Naive thymus-derived CD8-positive, alpha-beta T cell (primary cell): ENCODE data around the gene MFN2. TPM values are rescaled to one million over a fixed set of nuclear protein-coding genes. Genes with fewer than 3 reads are reported as not detected.
A peak's percentile ranks its signal among the peaks of the same experiment; 100 is the strongest.

ENCODE experiments used
- ATAC-seq, 2 donors: fragments of 150-1000 bp; cut with Tn5 transposase in 1 of 2; sonication (Bioruptor Pico), chemical (Tn5 transposase) in 1 of 2; 1 replicate in 1 of 2; 2 replicates in 1 of 2; pipeline ENCODE4 v1.10.0; 2021; ENCODE audit warnings: mild to moderate bottlenecking in 2 of 2, moderate library complexity in 2 of 2
- POLR2A ChIA-PET: fragments of 350-600 bp; sonication (Branson Sonifier 250); formaldehyde crosslinking; loops from one replicate; lab custom pipeline; 2021; ENCODE audit warnings: antibody characterized with exemption; lab: Charles Lee
- DNase-seq, 10 donors: peaks; one replicate each; pipeline versions ENCODE4 v3.0.0 to v3.0.0-alpha.2; 2020 to 2022
- H3K27ac Mint-ChIP-seq, 10 donors: one replicate each; pipeline ENCODE4 v1.8.0; 2020 to 2022; ENCODE audit warnings: mild to moderate bottlenecking in 10 of 10, mixed read lengths in 10 of 10, moderate library complexity in 4 of 10, inconsistent platforms in 1 of 10
- H3K27me3 Mint-ChIP-seq, 5 donors: one replicate each; pipeline ENCODE4 v1.8.0; 2021 to 2022; ENCODE audit warnings: mixed read lengths in 5 of 5
- H3K36me3 Mint-ChIP-seq, 3 donors: one replicate each; pipeline ENCODE4 v1.8.0; 2020 to 2022; ENCODE audit warnings: mixed read lengths in 3 of 3, mild to moderate bottlenecking in 2 of 3, inconsistent platforms in 1 of 3
- H3K4me1 Mint-ChIP-seq, 4 donors: one replicate each; pipeline ENCODE4 v1.8.0; 2021 to 2022; ENCODE audit warnings: mixed read lengths in 4 of 4
- H3K4me3 Mint-ChIP-seq, 10 donors: one replicate each; pipeline ENCODE4 v1.8.0; 2020 to 2022; ENCODE audit warnings: mild to moderate bottlenecking in 10 of 10, mixed read lengths in 10 of 10, moderate library complexity in 6 of 10, inconsistent platforms in 1 of 10
- H3K9me3 Mint-ChIP-seq, 9 donors: one replicate each; pipeline ENCODE4 v1.8.0; 2020 to 2022; ENCODE audit warnings: mixed read lengths in 9 of 9, mild to moderate bottlenecking in 3 of 9, inconsistent platforms in 1 of 9, moderate library complexity in 1 of 9
- polyA plus RNA-seq, 3 donors: library from polyadenylated mRNA; unstranded; fragments of 300-500 nt; fragmentation: Illumina TruSeq; gene quantifications; one replicate each; pipeline ENCODE4 v1.2.3, GENCODE V29; 2021
- total RNA-seq, 8 experiments: library from RNA in 2 of 8; stranded (reverse) in 2 of 8; gene quantifications; one replicate each; pipeline ENCODE4 v1.2.3 and lab custom pipeline; 2021 to 2026

The MFN2 gene
- total and polyA plus RNA-seq, 5 experiments from 2014 or later, result 29.1 to 49.9 (median 38.0) TPM

DNA sequence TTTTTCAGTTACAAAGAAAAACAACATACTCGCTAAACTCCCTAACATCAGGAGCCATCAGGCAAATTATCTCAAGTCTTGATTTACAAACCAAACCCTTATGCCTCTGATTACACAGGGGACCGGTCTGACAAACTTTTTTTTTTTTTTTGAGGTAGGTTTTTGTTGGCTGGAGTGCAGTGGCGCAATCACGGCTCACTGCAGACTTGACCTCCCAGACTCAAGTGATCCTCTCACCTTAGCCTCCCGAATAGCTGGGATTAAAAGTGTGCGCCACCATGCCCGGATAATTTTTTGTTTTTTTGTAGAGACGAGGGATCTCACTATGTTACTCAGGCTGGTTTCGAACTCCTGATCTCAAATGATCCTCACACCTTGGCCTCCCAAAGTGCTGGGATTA, 35.3 kb downstream of the MFN2 start:
- Mint-ChIP-seq H3K9me3 (no peaks in the 10 kb centered on the region), H3K4me1 (peaks cover 6 to 12% (median 10%) of the 10 kb centered on the region in 4 donors), H3K27ac (no peak overlapping the region), H3K27me3 (peaks cover 0 to 2% (median 0%) of the 10 kb centered on the region in 5 donors), H3K4me3 (no peak overlapping the region), H3K36me3 (peaks cover 0 to 25% (median 3%) of the 10 kb centered on the region in 3 donors)
- ATAC-seq, result no peak
- POLR2A ChIA-PET, result interaction anchor here (0.7 kb wide), 1 partner anchor 624 kb away, joined by 3 read pairs; no protein-coding TSS in a partner anchor
- DNase-seq, result peak in 1 of 10 donors; percentile 4

DNA sequence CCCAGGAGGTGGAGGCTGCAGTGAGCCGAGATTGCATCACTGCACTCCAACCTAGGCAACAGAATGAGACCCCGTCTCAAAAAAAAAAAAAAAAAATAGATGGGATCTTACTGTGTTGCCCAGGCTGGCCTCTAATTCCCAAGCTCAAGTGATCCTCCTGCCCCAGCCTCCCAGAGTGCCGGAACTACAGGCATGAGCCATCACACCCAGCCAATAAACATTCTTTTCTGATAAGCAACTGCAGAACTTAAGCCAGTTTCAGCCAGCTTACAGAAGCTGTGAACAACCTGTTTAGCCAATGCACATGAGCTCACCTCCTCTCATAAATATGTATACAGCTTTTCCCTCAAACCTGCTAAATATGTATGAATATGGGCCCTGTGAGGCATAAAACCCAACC, 35.9 kb downstream of the MFN2 start:
- Mint-ChIP-seq H3K9me3 (no peaks in the 10 kb centered on the region), H3K4me1 (peaks cover 6 to 15% (median 10%) of the 10 kb centered on the region in 4 donors), H3K4me3 (no peak overlapping the region), H3K27me3 (peaks cover 0 to 2% (median 0%) of the 10 kb centered on the region in 5 donors), H3K27ac (no peak overlapping the region), H3K36me3 (peaks cover 0 to 18% (median 3%) of the 10 kb centered on the region in 3 donors)
- POLR2A ChIA-PET, result interaction anchor here (1.3 kb wide), 1 partner anchor 108 kb away, joined by 3 read pairs; no protein-coding TSS in a partner anchor
- ATAC-seq, result no peak
- DNase-seq, result peak in 1 of 10 donors; percentile 8

DNA sequence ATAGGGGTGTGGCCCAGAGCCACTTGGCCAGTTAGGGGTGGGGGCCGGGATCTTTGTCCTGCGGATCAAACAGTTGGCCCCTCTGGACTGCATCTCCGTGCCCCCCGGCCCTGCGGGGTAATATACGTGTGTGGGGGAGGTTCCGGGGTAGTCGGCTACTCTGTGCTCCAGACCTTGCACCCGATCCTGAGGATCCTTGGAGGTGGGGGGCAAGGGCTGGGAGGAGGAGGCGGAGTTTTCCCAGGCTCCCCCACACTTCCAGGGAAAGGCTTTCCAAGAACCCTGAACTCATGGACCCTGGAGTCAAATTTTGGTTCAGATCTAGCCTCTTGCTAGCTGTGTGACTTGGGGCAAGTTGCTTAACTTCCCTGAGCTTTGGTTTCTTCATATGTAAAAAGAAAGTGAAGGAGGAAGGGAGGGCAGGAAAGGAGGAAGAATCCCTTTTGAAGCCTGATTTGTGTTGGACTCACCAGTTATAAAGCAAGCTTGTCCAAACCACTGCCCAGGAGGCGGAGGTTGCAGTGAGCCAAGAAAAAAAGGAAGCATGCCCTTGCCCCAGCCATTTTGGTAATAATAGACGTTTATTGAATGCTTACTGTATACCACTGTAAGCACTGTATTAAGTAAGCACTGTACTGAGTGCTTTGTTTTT, 39.7 kb downstream of the MFN2 start:
- Mint-ChIP-seq H3K9me3 (no peaks in the 10 kb centered on the region), H3K4me1 (peaks cover 3 to 26% (median 14%) of the 10 kb centered on the region in 4 donors), H3K27me3 (peaks cover 0 to 2% (median 0%) of the 10 kb centered on the region in 5 donors), H3K27ac (peak overlapping the region in 7 of 10 donors; percentile 46 to 93 (median 56)), H3K4me3 (peak overlapping the region; percentile 76 to 93 (median 87)), H3K36me3 (peaks cover 0 to 21% (median 9%) of the 10 kb centered on the region in 3 donors)
- POLR2A ChIA-PET, result interaction anchor here (0.6 to 3.3 kb wide), 4 partner anchors 11 to 111 kb away, joined by 3 to 34 read pairs (median 10); partner anchors contain the start of gene MFN2
- DNase-seq (peak in 2 of 10 donors; percentile 8 to 10), ATAC-seq (no peak)

DNA sequence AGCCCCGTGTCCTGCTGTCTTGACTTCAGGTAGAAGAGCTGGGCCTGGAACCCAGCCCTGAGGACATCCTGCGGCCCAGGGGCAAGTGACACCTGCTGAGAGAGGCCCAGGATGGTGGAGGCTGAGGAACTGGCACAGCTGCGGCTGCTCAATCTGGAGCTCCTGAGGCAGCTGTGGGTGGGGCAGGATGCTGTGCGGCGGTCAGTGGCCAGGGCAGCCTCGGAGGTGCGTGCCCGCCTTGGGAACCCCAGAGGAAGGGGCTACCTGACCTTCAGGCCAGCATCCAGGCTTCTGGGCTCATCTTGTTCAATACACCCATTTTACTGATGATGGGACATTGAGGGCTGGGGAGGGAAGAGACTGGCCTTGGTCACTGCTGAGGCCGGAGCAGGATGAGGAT, 41.4 kb downstream of the MFN2 start:
- DNase-seq (peak in 1 of 10 donors; percentile 32), ATAC-seq (no peak)
- POLR2A ChIA-PET, result interaction anchor here (0.6 to 1.0 kb wide), 2 partner anchors 93 to 114 kb away, joined by 4 read pairs; no protein-coding TSS in a partner anchor
- H3K27me3 Mint-ChIP-seq, result peaks cover 0 to 2% (median 0%) of the 10 kb centered on the region in 5 donors
- peaks cover 5 to 31% (median 14%) of the 10 kb centered on the region in 4 donors for H3K4me1 Mint-ChIP-seq
- H3K36me3 Mint-ChIP-seq, result peaks cover 0 to 32% (median 15%) of the 10 kb centered on the region in 3 donors
- H3K27ac Mint-ChIP-seq, result peak overlapping the region in 2 of 10 donors; percentile 40 to 63
- peak overlapping the region in 3 of 10 donors; percentile 12 to 65 (median 14) for H3K4me3 Mint-ChIP-seq
- H3K9me3 Mint-ChIP-seq, result no peaks in the 10 kb centered on the region

DNA sequence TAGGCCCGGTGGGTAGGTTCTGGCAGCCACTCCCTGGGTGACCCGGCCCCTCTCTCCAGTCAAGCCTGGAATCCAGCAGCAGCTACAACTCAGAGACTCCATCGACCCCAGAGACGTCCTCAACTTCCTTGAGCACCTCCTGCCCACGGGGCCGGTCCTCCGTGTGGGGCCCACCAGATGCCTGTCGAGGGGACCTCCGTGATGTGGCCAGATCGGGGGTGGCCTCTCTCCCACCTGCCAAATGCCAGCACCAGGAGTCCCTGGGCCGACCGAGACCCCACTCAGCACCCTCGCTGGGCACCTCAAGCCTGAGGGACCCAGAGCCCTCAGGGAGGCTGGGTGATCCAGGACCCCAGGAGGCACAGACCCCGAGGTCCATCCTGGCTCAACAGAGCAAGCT, 41.8 kb downstream of the MFN2 start:
- H3K4me1 Mint-ChIP-seq, result peaks cover 5 to 31% (median 14%) of the 10 kb centered on the region in 4 donors

DNA sequence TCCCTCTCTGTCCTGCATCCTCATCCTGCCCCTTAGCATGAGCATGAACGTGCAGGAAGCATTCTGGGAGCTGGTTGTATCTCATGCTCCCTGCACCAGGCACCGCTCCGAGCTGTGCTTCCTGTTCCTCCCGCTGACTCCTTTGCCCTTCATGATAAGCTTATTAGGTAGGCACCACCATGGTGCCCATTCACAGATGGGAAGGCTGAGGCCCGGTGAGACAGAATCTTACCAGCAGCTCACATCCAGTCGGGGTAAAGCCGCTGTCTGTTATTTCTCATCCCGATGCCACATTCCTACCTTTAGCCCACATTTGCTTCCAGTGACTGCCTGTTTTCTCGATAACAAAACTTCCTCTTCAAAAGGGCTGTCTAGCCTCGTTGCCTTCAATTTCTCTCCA, 46.3 kb downstream of the MFN2 start:
- H3K27ac Mint-ChIP-seq, result peak overlapping the region in 3 of 10 donors; percentile 48 to 70 (median 48)
- ATAC-seq, result no peak
- H3K4me3 Mint-ChIP-seq, result no peak overlapping the region
- H3K36me3 Mint-ChIP-seq, result peaks cover 4 to 59% (median 20%) of the 10 kb centered on the region in 3 donors
- peak in 1 of 10 donors; percentile 27 for DNase-seq
- no peaks in the 10 kb centered on the region for H3K9me3 Mint-ChIP-seq
- POLR2A ChIA-PET, result interaction anchor here (0.7 to 1.1 kb wide), 2 partner anchors 58 to 117 kb away, joined by 3 to 4 read pairs; no protein-coding TSS in a partner anchor
- no peaks in the 10 kb centered on the region for H3K27me3 Mint-ChIP-seq
- peaks cover 0 to 15% (median 2%) of the 10 kb centered on the region in 4 donors for H3K4me1 Mint-ChIP-seq

More for the DNA sequence above, 41.8 kb downstream of the MFN2 start:
- POLR2A ChIA-PET, result interaction anchor here (1.0 kb wide), 1 partner anchor 114 kb away, joined by 4 read pairs; no protein-coding TSS in a partner anchor
- DNase-seq, result peak in 1 of 10 donors; percentile 58
- Mint-ChIP-seq H3K4me3 (peak overlapping the region in 2 of 10 donors; percentile 14 to 65), H3K9me3 (no peaks in the 10 kb centered on the region), H3K27me3 (peaks cover 0 to 2% (median 0%) of the 10 kb centered on the region in 5 donors), H3K27ac (peak overlapping the region in 1 of 10 donors; percentile 63), H3K36me3 (peaks cover 0 to 37% (median 15%) of the 10 kb centered on the region in 3 donors)
- ATAC-seq, result no peak

DNA sequence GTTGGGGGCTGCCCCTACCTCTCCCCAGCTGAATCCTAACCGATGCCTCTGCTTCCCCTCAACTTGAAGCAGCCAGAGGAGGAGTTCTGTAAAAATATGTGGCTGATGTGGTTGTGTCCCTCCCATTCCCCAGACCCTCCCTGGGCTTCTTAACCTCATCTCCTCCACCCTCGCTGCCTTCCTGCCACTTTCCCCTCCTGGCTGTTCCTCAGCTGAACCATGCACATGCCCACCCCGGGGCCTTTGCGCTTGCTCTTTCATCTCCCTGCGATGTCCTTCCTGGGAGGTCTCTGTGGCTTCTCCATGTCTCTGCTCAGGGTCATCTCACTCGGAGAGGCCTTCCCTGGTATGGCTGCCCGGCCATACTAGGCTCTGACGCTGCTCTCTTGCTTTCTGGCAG, 48.0 kb downstream of the MFN2 start:
- Mint-ChIP-seq H3K9me3 (no peaks in the 10 kb centered on the region), H3K4me3 (peak overlapping the region in 2 of 10 donors; percentile 48 to 56), H3K27ac (peak overlapping the region in 2 of 10 donors; percentile 38 to 62), H3K4me1 (peaks cover 0 to 8% (median 1%) of the 10 kb centered on the region in 4 donors), H3K27me3 (no peaks in the 10 kb centered on the region), H3K36me3 (peaks cover 4 to 52% (median 20%) of the 10 kb centered on the region in 3 donors)
- POLR2A ChIA-PET, result interaction anchor here (0.5 kb wide), 1 partner anchor 605 kb away, joined by 8 read pairs; no protein-coding TSS in a partner anchor
- DNase-seq, result no peak
- ATAC-seq, result no peak

DNA sequence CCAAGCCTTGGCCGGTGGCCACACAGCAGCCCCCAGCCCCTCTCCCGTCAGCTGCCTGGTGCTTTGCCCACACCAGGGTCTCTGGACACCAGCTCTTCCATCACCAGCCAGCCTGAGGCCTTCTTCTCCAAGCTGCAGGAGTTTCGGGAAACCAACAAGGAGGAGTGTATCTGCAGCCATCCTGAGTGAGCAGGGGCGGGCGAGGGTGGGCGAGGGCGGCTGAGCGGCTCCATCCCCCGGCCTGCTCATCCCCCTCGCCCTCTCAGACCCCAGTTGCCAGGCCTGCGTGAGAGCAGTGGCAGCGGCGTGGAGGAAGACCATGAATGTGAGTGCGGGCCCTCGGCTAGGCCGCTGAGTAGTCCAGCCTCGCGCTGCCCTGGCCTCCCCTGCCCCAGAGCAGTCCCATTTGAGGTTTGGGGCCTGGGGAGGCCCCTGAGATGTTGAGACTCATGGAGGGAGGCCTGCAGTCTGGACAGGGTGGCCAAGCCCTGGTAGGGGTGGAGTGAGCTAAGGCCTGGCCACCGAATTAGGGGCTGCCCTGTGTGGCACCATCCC, 48.8 kb downstream of the MFN2 start:
- peaks cover 4 to 48% (median 17%) of the 10 kb centered on the region in 3 donors for H3K36me3 Mint-ChIP-seq
- H3K4me3 Mint-ChIP-seq, result no peak overlapping the region

DNA sequence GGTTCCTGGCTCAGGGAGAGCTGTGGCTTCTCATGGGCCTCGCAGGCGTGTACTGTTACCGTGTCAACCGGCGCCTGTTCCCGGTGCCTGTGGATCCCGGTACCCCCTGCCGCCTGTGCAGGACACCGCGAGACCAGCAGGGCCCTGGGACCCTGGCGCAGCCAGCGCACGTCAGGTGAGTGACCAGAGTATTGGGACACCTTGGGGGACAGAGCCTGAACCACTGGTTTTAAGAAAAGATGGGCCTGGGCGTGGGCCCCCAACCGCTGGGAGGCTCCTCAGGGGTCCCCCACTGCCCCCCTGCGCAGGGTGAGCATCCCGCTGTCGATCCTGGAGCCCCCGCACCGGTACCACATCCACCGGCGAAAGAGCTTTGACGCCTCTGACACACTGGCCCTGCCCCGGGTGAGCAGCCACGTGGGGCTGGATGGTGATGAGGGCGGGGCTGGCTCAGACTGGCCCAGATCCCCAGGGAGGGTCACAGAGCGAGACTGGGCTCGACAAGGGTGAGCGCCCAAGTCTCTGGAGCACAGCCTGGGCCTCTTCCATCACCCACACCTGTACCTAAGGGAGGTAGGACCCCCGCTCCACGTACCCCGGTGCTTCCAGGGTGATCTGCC, 49.6 kb downstream of the MFN2 start:
- Mint-ChIP-seq H3K4me3 (no peak overlapping the region), H3K27ac (no peak overlapping the region), H3K9me3 (no peaks in the 10 kb centered on the region), H3K27me3 (no peaks in the 10 kb centered on the region), H3K4me1 (peaks cover 0 to 5% (median 1%) of the 10 kb centered on the region in 4 donors), H3K36me3 (peaks cover 4 to 40% (median 11%) of the 10 kb centered on the region in 3 donors)
- ATAC-seq (no peak), DNase-seq (no peak)
- POLR2A ChIA-PET, result no interaction called here

More for the DNA sequence above, 48.8 kb downstream of the MFN2 start:
- ATAC-seq (no peak), DNase-seq (no peak)
- H3K27ac Mint-ChIP-seq, result no peak overlapping the region
- H3K27me3 Mint-ChIP-seq, result no peaks in the 10 kb centered on the region
- no peaks in the 10 kb centered on the region for H3K9me3 Mint-ChIP-seq
- H3K4me1 Mint-ChIP-seq, result peaks cover 0 to 5% (median 1%) of the 10 kb centered on the region in 4 donors
- POLR2A ChIA-PET, result no interaction called here

DNA sequence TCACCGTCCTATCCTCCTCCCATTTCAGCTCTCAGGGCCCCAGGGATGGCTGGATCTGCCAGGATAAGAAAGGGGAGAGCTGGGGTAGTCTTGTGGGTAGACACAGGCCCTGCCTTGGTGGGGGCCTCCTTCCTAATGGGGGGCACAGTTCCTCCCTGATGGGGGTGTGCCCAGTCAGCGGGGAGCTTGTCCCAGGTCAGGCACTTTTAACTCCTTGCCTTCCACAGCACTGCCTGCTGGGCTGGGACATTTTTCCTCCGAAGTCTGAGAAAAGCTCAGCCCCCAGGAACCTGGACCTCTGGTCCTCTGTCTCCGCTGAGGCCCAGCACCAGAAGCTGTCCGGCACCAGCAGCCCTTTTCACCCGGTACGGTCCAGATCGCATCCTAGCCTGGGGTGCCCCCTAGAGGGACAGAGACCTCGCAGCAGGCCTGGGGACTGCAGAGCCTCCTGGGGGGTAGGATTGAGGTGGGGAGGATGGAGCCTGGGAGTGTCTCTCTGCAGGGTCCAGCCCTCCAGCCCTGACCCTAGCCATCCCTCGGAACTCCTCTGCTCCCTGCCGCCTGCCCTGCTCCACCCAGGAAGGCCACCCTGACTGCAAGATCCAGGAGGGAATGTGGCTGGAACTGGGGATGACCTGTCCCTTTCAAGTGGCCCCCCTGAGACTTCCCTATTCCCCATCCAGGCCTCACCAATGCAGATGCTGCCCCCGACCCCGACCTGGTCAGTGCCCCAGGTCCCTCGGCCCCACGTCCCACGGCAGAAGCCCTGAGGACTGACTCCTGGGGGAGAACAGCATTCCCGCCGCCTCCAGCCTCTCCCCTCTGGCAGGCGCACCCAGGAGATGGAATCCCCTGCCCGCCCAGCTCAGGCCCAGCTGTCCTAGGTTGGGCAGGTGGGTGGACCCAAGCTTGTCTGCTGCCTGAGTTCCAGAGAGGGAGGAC, 51.1 kb downstream of the MFN2 start:
- H3K4me3 Mint-ChIP-seq, result no peak overlapping the region
- H3K27ac Mint-ChIP-seq, result no peak overlapping the region
- H3K9me3 Mint-ChIP-seq, result no peaks in the 10 kb centered on the region
- no peaks in the 10 kb centered on the region for H3K27me3 Mint-ChIP-seq
- peak in 4 of 10 donors; percentile 6 to 25 (median 23) for DNase-seq
- peaks cover 4 to 30% (median 4%) of the 10 kb centered on the region in 3 donors for H3K36me3 Mint-ChIP-seq
- H3K4me1 Mint-ChIP-seq, result peaks cover 0 to 3% (median 1%) of the 10 kb centered on the region in 4 donors
- POLR2A ChIA-PET, result interaction anchor here (0.6 kb wide), 2 partner anchors 61 to 174 kb away, joined by 3 read pairs; no protein-coding TSS in a partner anchor
- no peak for ATAC-seq

DNA sequence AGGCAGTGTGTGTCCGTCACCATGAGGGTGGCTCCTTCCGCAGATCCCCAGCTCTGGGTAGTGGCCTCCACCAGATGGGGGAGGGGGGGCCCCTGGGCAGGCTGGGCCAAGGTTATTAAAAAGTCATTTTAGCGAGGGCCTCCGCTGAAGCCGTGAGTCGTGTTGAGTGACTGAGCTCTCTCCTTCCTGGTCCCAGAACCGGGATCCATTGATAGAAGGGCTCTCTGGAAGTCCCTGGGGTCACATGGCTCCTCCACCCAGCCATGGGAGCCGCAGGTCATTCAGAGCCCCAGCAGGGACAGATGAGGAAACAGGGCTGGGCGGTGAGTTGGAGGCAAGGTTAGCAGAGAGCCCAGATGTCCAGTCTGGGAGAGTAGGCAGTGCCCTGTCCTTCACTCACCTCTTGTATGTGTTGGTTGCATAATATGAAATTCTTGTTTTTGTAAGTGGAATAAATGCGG, 51.9 kb downstream of the MFN2 start:
- ATAC-seq (no peak), DNase-seq (no peak)
- Mint-ChIP-seq H3K4me3 (no peak overlapping the region), H3K27me3 (no peaks in the 10 kb centered on the region), H3K36me3 (peaks cover 4 to 21% (median 4%) of the 10 kb centered on the region in 3 donors), H3K27ac (no peak overlapping the region), H3K4me1 (no peaks in the 10 kb centered on the region), H3K9me3 (no peaks in the 10 kb centered on the region)
- POLR2A ChIA-PET, result interaction anchor here (0.6 kb wide), 1 partner anchor 60 kb away, joined by 3 read pairs; no protein-coding TSS in a partner anchor
